HCEC 1CT (cell line): ENCODE measurements around the gene NIPBL.
"Not testable (repeated sequence)": the region's sequence is repeated elsewhere in the genome, so short reads cannot be mapped to it uniquely, and the experiment has no call there.

Source experiments
- DNase-seq: peaks from one replicate; pipeline ENCODE4 v3.0.0-alpha.2; 2017

The NIPBL gene

DNA sequence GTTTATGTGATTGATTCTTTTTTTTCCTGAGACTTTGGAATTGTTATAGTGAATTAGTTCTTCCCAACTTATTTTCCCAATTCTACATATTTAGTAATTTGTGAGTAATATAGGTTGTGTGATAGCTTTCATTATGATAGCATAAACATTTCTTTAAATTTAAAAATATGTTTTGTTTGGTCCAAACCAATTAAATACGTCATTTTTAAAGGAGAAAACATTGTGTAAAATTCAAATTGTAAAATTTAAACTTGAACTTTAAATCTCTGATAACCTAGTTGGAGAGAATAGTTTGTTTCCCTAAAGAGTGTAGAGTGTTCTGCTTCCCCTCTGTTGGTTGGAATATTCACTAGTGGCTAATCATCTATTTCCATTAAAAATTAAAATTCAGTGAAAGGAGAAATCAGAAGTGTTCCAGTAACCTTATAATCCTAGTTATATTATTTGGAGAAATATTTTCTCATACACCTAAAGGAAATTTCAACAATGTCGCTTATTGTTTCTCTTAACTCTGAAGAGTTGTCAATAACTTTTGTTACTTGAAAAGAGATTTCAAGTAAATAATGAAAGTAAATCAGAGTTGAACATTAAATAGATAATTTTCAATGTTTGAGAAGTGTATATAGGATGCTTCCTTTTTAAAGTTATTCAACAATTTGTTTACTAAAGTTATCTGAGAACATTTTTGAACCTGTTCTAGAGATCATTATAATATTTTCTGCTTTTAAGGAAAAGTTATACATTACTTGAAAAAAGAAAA, 2.9 kb downstream of the NIPBL start:
- DNase-seq, result no peak

DNA sequence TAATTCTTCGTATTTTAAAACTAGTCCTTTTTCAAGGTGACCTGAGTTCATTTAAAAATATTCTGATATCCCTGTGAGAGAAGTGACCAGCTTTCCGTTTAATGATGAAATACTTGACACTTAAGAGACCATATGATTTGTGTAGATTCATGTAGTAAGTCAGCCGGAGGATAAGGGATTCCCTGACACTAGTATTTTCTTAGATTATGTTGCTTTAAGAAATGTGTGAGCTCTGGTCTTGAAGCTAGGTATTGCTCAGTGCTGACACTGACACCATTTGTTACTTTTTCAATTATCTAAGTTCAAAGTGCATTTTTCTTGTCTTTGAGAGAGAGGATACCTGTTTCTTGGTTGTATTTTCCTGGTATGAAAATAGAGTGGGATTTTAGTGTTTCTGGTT, 4.2 kb downstream of the NIPBL start:
- DNase-seq, result no peak

DNA sequence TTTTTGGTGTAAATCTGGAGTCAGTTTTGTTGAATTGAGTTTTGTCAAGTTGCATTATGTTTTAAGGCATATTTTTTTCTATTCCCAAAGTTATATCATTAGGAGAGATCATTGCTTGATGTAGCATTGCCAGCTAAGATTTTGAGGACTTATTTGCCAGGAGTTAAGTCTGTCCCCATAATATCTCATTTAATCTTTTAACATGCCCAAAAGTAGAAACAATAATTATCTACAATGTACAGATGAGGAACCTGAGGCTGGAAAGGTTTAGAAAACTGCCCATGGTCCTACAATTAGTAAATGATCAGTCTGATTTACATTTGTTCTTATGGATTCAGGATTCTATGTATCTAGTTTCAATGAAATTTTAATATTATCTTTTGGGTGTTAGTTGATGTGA, 4.7 kb downstream of the NIPBL start:
- no peak for DNase-seq

DNA sequence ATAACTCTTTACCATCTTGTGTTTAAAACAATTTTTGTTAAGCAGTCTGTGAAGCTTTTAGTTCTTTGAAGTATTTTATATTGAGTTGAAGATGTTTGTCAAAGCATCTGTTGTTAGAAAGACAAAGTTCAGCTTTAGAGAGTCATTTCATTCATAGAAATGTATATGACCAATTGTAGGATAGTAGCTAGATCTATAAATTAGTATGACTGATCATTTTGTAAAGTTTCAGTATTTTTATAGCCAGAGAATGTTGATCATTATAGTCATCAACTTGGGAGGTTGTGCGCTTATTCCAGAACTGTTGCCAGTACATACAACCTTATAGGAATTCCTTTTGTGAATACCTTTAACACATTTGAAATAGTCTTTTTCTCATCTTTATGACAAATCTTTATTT, 5.2 kb downstream of the NIPBL start:
- DNase-seq, result no peak

DNA sequence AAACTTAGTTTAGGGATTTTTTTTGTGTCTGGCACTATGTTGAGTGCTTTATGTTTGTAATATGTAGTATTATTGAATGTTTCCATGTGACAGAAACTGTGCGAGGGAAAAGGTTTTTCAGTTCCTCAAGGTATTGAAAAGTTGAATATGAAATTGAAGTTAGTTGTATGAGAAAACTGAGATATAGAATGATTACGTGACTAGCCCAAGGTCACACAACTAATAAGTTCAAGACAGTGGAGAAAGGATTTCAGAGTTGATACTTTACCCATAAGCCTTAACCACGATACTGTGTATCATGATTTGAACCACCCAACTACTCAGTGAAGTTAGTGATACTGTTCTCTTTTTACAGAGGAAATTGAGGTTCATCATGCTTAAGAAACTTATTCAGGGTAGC, 5.7 kb downstream of the NIPBL start:
- DNase-seq, result no peak

DNA sequence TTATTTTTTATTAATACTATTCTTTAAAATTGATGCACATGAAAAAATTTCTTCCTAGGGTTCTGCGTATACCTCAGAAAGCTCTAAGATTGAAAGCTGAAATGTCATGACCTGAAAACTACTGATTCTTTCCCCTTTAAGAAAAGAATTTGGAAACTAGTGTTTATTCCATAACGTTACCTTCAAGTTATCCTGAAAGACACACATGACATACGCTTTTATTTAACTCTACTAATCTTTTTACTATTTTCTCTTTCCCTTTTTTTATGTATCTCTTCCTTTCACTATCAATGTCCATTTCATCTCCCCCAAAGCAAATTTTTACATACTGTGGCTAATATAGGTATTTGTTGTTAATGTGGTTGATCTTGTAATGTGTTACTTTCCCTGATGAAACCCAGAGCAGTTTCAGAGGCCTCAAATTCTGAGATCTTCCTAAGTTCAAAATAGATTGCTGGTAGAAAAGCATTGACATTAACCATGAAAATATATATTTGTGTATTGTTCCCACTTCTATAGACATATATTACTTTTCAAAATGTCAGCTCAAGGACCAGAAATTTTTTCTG, 7.4 kb downstream of the NIPBL start:
- DNase-seq, result no peak

DNA sequence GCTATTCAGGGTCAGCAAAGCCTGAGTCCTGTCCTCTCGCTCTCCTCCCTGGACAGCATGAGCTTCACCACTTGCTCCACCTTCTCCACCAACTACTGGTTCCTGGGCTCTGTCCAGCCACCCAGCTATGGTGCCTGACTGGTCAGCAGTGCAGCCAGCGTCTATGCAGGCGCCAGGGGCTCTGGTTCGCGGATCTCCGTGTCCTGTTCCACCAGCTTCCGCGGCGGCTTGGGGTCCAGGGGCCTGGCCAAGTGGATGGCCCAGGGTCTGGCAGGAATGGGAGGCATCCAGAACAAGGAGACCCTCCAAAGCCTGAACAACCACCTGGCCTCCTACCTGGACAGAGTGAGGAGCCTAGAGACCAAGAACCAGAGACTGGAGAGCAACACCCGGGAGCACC, 8.6 kb downstream of the NIPBL start:
- no peak for DNase-seq

DNA sequence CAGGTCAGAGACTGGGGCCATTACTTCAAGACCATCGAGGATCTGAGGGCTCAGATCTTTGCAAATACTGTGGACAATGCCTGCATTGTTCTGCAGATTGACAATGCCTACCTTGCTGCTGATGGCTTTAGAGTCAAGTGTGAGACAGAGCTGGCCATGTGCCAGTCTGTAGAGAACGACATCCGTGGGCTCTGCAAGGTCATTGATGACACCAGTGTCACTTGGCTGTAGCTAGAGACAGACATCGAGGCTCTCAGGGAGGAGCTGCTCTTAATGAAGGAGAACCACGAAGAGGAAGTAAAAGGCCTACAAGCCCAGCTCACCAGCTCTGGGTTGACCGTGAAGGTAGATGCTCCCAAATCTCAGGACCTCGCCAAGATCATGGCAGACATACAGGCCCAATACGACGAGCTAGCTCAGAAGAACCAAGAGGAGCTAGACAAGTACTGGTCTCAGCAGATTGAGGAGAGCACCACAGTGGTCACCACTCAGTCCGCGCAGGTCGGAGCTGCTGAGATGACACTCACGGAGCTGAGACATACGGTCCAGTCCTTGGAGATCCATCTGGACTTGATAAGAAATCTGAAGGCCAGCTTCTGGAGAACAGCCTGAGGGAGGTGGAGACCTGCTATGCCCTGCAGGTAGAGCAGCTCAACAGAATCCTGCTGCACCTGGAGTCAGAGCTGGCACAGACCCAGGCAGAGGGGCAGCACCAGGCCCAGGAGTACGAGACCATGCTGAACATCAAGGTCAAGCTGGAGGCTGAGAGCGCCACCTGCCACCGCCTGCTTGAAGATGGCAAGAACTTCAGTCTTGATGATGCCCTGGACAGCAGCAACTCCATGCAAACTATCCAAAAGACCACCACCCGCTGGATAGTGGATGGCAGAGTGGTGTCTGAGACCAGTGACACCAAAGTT, 9.3 kb downstream of the NIPBL start:
- DNase-seq, result no peak

DNA sequence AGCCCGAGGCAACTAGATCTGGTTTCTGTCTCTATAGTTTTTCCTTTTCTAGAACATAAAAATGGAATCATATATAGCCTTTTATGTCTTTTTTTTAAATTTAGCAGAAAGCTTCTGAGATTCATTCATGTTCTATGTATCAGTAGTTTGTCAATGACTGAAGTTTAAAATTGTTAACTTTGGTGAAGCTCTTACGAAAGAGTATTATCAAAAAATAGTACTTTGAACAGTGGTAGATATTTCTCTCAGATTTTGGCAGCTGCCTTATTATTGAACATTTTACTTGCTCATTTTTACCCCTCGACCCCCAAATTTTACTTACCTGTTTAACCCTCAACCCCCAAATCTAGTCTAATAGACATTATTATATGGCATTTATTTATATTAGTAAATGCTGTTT, 10.2 kb downstream of the NIPBL start:
- DNase-seq, result no peak

DNA sequence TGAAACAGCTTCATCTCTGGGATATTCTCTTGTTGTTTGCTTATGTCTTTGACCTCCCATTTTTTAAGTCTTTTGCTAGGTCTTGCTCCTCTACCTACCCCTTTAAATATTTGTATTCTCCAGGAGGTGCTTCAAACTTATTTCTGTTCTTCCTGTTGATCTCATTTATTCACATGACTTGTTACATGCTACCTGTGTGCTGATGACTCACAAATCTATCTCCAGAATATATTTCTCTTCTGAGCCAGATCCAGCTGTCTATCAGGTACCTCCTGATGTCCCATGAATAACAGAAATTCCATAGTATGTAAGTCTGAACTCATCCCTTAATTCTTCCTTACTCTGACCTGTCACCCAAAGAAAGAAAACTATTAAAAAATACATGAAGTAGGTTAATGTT, 11.0 kb downstream of the NIPBL start:
- no peak for DNase-seq

DNA sequence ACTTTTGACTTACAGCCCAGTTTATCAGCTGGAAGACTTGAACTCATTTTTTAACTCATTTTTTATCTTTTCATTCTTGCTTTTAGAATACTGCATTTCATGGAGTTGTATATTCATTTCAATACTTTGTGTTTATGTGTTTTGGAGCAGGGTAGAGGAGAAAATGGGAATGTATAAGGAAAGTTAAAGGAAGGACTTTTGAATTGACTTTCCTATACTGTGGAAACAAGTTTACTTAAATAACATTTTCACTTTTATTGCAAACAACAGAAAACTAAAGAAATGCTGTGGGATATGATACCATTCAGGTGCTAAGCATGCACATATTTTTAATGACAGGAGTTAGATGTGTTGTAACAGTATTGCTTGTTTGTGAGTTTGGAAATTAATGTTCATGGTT, 11.7 kb downstream of the NIPBL start:
- DNase-seq, result no peak

DNA sequence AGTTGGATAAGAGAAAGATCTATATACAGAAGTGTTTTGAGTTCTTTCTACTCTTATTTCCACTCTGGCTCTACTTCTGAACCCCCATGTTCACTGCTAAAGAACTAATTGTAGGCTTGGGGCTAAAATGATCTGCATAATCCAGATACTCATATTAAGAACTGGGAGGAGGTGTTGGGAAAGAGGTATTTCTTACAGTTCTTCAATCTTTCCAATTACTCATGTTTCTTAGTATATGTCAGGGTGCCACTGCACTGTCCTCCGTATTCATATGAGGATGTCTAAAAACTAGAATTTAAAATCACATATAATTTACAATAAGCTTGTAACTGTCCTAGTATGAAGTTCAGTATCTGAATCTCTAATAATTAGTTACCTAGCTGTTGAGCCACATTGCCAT, 12.7 kb downstream of the NIPBL start:
- no peak for DNase-seq

DNA sequence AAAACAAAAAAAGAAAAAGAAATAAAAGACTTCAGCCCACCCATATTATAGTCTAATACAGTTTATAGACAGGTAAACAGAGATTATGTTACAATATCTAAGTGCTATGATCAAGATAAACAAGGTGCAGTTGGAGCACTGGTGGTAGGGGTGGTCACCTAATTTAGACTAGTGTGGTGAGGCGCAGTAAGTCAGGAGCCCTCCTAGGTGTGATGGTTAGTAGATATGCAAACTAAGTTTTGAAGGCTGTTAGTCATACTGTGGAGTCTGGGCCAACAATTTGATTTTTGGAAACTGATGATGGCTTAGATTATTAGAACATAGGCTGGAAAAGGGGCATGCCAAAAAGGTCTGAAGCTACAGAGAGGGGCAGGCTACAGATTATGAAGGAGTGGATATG, 14.7 kb downstream of the NIPBL start:
- DNase-seq, result no peak

DNA sequence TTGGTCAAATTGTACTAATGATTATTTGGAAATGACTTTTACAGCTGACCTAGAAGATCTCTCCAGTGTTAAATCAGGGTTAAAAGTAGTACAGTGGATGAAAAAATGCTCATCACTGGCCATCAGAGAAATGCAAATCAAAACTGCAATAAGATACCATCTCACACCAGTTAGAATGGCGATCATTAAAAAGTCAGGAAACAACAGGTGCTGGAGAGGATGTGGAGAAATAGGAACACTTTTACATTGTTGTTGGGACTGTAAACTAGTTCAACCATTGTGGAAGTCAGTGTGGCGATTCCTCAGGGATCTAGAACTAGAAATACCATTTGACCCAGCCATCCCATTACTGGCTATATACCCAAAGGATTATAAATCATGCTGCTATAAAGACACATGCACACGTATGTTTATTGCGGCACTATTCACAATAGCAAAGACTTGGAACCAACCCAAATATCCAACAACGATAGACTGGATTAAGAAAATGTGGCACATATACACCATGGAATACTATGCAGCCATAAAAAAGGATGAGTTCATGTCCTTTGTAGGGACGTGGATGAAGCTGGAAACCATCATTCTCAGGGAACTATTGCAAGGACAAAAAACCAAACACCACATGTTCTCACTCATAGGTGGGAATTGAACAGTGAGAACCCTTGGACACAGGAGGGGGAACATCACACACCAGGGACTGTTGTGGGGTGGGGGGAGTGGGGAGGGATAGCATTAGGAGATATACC, 15.7 kb downstream of the NIPBL start:
- DNase-seq, result not testable (repeated sequence)

DNA sequence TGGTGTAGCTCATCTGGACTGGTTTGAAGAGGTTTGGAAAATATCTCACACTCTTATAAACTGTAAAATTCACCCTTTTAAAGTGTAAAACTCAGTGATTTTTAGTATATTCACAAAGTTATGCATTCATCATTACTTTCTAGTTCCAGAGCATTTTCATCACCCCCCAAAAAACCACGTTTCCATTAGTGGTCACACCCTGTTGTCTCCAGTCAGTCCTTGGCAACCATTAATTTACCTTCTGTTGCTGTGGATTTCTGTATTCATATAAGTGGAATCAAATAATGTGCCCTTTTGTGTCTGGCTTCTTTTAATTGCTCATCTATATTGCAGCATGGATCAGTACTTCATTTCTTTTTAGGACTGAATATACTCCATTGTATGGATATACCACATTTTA, 18.4 kb downstream of the NIPBL start:
- DNase-seq, result no peak

DNA sequence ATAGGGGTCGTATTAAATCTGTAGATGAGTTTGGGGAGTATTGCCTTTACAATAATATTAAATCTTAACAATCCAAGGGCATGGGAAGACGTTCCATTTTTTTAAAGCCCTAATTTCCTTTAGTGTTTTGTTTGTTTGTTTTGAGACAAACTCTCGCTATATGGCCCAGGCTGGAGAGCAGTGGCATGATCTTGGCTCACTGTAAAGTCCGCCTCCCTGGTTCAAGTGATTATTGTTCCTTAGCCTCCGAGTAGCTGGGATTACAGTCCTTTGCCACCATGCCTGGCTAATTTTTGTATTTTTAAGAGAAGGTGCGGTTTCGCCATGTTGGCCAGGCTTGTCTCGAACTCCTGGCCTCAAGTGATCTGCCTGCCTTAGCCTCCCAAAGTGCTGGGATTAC, 19.9 kb downstream of the NIPBL start:
- DNase-seq, result no peak

DNA sequence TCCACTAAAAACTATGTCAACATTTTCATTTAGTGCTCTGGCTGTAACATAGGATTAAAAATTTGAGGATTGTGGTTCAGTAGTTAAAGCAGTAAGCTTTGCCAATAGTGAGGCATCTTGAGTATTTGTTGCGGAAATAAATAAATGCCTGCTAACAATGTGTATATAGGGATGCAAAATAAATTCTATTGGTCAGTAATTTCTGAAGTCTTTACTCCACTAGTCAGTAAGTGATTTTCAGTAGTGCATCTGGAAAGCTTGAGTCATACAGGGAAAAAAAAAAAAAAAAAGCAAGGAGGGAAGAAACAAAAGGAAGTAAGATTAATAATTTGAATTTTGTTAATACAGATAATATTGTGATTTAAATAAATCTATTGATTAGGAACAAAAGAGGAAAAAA, 21.0 kb downstream of the NIPBL start:
- DNase-seq, result peak; percentile 55

DNA sequence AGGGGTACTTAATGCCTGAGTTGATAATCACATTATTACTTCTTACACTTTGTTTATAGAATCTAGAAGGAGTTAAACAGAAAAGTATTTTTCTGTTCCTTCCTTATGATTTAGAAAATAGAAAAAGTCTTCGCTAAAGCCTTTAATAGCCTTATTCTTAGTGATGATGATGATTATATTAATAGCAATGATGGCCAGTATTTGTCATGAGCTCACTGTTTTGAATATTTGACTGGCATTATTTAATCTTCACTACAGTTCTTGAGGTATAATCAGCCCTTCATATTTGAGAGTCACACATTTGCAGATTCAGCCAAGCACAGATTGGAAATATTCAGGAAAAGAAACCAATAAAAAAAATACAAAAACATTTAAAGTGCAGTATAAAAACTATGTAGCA, 23.3 kb downstream of the NIPBL start:
- no peak for DNase-seq

DNA sequence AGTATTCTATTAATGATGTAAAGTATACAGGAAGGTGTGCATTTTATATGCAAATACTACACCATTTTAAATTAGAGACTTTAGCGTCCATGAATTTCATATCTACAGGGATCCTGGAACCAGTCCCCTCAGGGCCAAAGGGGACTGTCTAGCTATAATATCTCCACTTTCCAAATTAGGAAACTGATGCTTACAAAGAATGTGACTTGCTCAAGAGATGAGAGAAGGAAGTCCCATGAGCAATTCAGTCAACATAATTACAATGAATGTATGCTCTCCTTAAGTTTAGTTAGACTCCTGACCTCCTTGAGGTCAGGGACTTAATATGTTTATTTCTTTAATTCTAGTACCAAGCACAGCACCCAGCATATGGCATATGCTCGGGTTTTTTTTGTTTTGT, 23.7 kb downstream of the NIPBL start:
- DNase-seq, result peak; percentile 23

DNA sequence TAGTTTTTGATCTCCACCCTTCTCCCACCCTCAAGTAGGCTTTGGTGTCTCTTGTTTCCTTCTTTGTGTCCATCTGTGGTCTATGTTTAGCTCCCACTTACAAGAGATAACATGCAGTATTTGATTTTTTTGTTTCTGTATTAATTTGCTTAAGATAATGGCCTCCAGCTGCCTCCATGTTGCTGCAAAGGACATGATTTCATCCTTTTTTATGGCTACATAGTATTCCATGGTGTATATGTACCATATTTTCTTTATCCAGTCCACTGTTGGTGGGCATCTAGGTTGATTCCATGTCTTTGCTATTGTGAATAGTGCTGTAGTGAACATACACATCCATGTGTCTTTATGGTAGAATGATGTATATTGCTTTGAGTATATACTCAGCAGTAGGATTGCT, 24.5 kb downstream of the NIPBL start:
- DNase-seq, result not testable (repeated sequence)

DNA sequence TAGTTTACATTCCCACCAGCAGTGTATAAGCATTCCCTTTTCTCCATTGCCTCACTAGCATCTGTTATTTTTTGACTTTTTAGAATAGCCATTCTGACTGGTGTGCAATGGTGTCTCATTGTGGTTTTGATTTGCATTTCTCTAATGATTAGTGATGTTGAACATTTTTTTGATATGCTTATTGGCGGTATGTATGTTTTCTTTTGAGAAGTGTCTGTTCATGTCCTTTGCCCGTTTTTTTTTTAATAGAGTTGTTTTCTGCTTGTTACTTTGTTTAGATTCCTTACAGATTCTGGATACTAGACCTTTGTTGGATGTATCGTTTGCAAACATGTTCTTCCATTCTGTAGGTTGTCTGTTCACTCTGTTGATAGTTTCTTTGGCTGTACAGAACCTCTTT, 25.3 kb downstream of the NIPBL start:
- no peak for DNase-seq

DNA sequence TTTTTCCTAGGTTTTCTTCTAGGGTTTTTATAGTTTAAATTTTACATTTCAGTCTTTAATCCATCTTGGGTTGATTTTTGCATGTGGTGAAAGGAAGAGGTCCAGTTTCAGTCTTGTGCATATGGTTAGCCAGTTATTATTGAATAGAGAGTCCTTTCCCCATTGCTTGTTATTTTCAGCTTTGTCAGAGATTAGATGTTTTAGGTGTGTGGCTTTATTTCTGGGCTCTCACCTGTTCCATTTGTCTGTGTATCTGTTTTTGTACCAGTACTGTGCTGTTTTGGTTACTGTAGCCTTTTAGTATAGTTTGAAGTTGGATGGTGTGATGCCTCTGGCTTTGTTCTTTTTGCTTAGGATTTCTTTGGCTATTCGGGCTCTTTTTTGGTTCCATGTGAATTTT, 25.8 kb downstream of the NIPBL start:
- no peak for DNase-seq

DNA sequence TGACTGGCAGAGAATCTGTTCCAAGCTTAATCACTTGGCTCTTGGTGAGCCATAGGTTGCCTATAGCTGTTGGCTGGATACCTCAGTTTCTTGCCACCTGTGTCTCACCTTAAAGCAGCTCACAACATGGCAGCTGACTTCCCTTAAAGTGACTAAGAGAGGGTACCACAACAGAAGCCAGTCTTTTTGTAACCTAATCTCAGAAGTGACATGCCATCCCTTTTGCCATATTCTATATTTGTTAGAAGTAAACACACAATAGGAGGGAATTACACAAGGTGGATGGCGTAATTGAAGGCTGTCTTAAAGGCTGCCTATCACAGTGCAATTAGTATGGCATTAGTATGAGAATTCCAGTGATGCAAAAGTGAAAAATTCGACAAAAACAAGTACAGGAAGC, 28.1 kb downstream of the NIPBL start:
- DNase-seq, result no peak
